Nephron (organoid): ENCODE results near the gene SMIM24.

Experiments used
- H3K27ac Mint-ChIP-seq, 3 experiments: 2 replicates each; pipeline ENCODE4 v1.8.0; 2020; ENCODE audit warnings: mixed read lengths in 3 of 3, mild to moderate bottlenecking in 2 of 3, moderate library complexity in 1 of 3
- H3K27me3 Mint-ChIP-seq: 2 replicates; pipeline ENCODE4 v1.8.0; 2021; ENCODE audit warnings: low read depth, mild to moderate bottlenecking, moderate library complexity, mixed read lengths
- H3K36me3 Mint-ChIP-seq: 2 replicates; pipeline ENCODE4 v1.8.0; 2020; ENCODE audit warnings: low read depth, mixed read lengths
- H3K4me1 Mint-ChIP-seq: 2 replicates; pipeline ENCODE4 v1.8.0; 2020; ENCODE audit warnings: mixed read lengths
- H3K4me3 Mint-ChIP-seq, 3 experiments: 2 replicates each; pipeline ENCODE4 v1.8.0; 2020; ENCODE audit warnings: mild to moderate bottlenecking in 3 of 3, mixed read lengths in 3 of 3, moderate library complexity in 2 of 3
- H3K9me3 Mint-ChIP-seq: 2 replicates; pipeline ENCODE4 v1.8.0; 2020; ENCODE audit warnings: mixed read lengths
- TF ChIP-seq, protein P1 (sequence below), 3 experiments: fragments of 200-600 bp; sonication (generic); IDR thresholded peaks; one replicate each; pipeline ENCODE4 v1.5.0; 2021; ENCODE audit warnings: antibody characterized with exemption in 3 of 3; ENCODE audit not compliant: unreplicated experiment in 3 of 3

Gene SMIM24

GRCh38 chr19:3474010-3474409 lies 6.3 kb downstream of the SMIM24 start:
- Mint-ChIP-seq H3K27me3 (peaks cover 16% of the 10 kb centered on the region), H3K27ac (no peak overlapping the region), H3K4me1 (peaks cover 5% of the 10 kb centered on the region), H3K9me3 (no peaks in the 10 kb centered on the region), H3K4me3 (peak overlapping the region in 1 of 3 experiments; percentile 5), H3K36me3 (peaks cover 3% of the 10 kb centered on the region)
- TF ChIP-seq, protein P1, sequence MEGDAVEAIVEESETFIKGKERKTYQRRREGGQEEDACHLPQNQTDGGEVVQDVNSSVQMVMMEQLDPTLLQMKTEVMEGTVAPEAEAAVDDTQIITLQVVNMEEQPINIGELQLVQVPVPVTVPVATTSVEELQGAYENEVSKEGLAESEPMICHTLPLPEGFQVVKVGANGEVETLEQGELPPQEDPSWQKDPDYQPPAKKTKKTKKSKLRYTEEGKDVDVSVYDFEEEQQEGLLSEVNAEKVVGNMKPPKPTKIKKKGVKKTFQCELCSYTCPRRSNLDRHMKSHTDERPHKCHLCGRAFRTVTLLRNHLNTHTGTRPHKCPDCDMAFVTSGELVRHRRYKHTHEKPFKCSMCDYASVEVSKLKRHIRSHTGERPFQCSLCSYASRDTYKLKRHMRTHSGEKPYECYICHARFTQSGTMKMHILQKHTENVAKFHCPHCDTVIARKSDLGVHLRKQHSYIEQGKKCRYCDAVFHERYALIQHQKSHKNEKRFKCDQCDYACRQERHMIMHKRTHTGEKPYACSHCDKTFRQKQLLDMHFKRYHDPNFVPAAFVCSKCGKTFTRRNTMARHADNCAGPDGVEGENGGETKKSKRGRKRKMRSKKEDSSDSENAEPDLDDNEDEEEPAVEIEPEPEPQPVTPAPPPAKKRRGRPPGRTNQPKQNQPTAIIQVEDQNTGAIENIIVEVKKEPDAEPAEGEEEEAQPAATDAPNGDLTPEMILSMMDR (IDR thresholded peaks at IDR 0.05; ENCODE audit: unreplicated experiment in 3 of 3) = no peak

GRCh38 chr19:3471954-3472655 lies 8.2 kb downstream of the SMIM24 start:
- Mint-ChIP-seq H3K9me3 (peaks cover 2% of the 10 kb centered on the region), H3K27me3 (peaks cover 5% of the 10 kb centered on the region), H3K36me3 (peaks cover 14% of the 10 kb centered on the region), H3K27ac (no peak overlapping the region), H3K4me3 (no peak overlapping the region), H3K4me1 (peaks cover 10% of the 10 kb centered on the region)
- TF ChIP-seq, protein P1 (IDR thresholded peaks at IDR 0.05; ENCODE audit: unreplicated experiment in 3 of 3) = peak; percentile 78 to 84 (median 84)

DNA sequence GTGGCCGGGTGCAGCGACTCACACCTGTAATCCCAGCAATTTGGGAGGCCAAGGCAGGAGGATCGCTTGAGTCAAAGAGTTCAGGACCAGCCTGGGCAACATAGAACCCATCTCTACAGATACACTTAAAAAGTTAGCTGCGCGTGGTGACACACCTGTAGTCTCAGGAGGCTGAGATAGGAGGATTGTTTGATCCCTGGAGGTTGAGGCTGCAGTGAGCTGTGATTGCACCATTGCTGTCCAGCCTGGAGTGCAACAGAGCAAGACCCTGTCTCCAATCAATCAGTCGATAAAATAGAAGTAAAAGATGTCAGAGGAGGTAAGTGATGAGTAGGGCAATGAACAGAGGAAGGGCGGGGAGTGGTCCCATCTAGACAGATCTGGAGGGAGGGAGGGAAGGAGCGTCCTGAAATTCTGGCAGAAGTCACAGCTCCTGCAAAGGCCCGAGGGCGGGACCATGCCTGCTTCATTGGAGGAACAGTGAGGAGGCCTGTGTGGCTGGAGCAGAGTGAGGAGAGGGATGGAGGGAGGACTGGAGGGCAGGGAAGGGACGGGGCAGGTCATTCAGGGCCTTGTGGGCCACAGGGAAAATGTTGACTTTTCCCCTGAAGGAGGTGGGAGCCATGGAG lies 9.7 kb downstream of the SMIM24 start:
- H3K9me3 Mint-ChIP-seq = peaks cover 2% of the 10 kb centered on the region
- TF ChIP-seq, protein P1 (IDR thresholded peaks at IDR 0.05; ENCODE audit: unreplicated experiment in 3 of 3) = no peak
- no peak overlapping the region for H3K4me3 Mint-ChIP-seq
- H3K27me3 Mint-ChIP-seq = peaks cover 15% of the 10 kb centered on the region
- H3K36me3 Mint-ChIP-seq = peaks cover 14% of the 10 kb centered on the region
- peaks cover 20% of the 10 kb centered on the region for H3K4me1 Mint-ChIP-seq
- no peak overlapping the region for H3K27ac Mint-ChIP-seq

DNA sequence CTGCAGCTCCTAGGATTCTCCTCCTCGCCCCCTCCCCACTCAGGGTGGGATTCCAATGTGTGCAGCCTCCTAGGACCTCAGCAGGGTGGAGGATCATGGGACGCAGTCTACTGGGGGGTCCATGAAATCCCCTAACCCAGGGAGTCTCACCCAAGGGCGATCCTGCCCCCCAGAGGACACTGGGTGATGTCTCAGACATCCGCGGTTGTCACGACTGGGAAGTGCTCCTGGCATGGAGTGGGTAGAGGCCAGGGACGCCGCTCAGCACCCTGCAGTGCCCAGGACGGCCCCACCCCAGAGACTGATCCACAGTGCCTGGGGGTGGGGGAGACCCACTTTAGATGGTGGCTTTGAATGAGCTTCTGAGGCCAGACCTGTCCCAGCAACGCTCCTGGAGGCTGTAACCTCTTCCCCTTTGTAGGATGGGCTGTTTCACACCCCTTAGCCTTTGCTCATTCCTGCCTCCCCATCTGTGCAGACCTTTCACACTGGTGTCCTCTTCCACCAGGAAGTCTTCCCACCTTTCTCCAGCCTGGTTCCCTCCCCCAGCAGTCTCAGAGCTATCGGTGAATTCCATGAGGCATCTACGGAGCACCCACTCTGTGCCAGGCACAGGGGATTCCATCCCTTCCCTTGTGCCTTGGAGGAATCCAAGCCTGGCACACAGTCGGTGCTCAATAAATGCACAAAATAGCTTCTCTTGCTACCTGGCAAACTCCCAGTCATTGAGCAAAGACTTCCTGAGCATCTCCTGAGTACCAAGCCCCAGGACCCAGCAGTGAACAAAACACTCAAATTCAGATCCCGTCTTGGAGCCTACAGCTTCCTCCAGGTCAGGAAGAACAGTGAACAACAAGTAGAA lies 10.5 kb downstream of the SMIM24 start:
- Mint-ChIP-seq H3K4me1 (peaks cover 27% of the 10 kb centered on the region), H3K9me3 (peaks cover 2% of the 10 kb centered on the region), H3K27ac (no peak overlapping the region), H3K4me3 (no peak overlapping the region), H3K36me3 (peaks cover 14% of the 10 kb centered on the region), H3K27me3 (peaks cover 21% of the 10 kb centered on the region)
- TF ChIP-seq, protein P1 (IDR thresholded peaks at IDR 0.05; ENCODE audit: unreplicated experiment in 3 of 3) = no peak

DNA sequence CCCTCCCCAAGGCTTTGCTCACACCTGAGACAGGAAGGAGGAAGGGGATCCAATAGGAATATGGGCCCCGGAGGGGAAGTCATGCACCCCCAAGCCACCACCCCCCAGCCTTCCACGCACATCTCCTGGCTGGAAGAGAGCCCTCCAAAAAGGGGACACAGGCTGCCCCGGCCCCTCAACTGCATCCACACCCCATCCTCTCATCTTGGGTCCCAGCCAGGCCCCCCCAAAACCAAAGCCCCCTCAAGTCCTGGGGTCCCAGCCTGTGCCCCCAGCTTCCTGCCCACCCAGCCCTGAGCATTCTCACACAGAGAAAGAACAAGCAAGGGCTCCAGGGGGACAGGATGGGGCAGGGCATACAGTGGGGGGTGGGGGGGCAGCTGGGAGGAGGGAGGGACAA lies 12.1 kb downstream of the SMIM24 start:
- Mint-ChIP-seq H3K36me3 (peaks cover 14% of the 10 kb centered on the region), H3K27ac (peak overlapping the region in 1 of 3 experiments; percentile 51), H3K4me3 (no peak overlapping the region), H3K9me3 (peaks cover 2% of the 10 kb centered on the region), H3K27me3 (peaks cover 16% of the 10 kb centered on the region), H3K4me1 (peaks cover 27% of the 10 kb centered on the region)
- TF ChIP-seq, protein P1 (IDR thresholded peaks at IDR 0.05; ENCODE audit: unreplicated experiment in 3 of 3) = no peak
